ENCODE measurements around the gene ARMH3.

Gene ARMH3

DNA sequence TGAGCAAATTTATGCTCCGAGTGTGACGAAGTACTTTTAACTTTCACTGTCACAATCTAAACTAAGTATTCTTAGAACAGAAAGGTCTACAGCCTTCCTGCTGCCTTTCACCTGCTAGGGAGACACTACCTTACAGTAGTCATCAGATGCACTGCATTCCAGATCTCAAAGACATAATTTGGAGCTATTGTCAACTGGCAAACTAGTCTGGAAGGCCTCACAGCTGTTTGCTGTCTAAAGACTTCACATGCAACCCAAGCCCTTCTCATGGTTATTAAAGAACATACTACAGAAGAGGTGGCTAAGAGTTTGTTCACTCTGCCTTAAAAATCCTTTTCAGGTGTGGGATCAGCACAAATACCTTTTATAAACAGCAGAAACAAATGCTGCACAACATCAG lies 120.5 kb downstream of the ARMH3 start:
- no peak for DNase-seq

DNA sequence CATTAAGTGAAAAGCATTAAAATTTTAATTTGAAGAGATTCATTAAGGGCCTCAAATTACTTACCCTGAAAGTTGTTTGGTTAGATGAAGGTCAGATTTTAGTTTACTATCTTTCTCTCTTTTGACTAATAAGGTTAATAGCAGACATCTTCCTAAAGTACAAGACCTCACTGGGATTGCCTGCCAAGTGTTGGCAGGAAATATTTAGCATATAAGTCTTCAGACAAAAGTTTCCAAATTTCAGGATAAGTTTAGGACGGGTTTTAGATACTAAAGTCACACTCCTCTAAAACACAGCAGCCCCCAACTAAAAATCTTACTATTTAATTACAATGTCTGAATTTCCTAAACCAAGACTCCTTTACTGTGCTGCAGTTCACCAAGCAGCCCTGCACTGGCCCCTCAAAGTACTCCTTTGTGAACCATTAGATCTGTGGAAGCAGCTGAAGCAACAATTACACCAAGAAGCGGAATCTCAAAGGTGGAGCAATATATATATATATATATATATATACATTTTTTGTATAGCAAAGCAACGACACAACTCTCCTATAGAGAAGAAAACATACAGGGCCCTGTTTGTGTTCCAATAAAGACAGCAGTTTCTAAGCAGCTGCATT lies 121.2 kb downstream of the ARMH3 start:
- DNase-seq = no peak

- DNase-seq = no peak
These were observed 122.0 kb downstream of the ARMH3 start for GRCh38 chr10:101933976-101934375.

- no peak for DNase-seq
These were observed 123.8 kb downstream of the ARMH3 start for GRCh38 chr10:101932183-101932582.

- DNase-seq = no peak
These were observed 130.9 kb downstream of the ARMH3 start for GRCh38 chr10:101925027-101925426.

DNA sequence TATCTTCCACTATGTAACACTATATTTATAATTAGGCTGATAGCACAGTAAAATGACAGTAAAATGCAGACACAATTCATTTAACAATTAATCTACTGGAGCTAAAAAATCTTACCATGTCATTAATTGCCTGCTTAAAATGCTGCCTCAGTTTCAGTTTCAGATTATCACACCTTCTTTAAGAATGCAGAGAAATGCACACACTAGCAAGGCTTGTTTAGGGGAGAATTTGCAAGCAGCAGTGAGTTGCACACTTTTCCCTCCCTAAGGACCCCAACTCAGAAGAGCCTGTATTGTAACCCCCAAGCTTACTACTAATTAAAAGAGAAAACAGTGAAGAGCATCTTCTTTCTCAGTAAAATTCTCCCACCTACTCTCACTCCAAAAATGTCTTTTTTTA lies 132.7 kb downstream of the ARMH3 start:
- DNase-seq = no peak

DNA sequence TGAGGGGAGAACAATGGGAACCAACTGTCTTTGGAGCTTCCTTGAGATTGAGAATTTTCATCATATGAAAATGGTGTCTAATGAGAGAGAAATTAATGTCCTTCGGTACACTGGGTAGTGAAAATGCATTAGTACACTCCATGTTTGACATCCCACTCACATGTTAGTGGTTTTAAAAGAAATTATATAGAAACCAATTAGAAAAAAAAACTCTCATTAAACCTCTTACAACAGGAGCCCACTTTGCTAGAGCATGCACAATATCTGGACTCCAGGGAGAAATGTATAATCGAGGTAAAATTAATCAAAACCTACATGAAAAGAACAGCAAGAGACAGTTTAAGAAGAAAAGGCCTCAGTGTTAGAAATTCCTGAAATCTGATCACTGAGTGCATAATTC lies 133.1 kb downstream of the ARMH3 start:
- no peak for DNase-seq

- no peak for DNase-seq
These were observed 135.4 kb downstream of the ARMH3 start for GRCh38 chr10:101920546-101920945.

GRCh38 chr10:101919026-101919770 lies 136.8 kb downstream of the ARMH3 start:
- no peak for DNase-seq

DNA sequence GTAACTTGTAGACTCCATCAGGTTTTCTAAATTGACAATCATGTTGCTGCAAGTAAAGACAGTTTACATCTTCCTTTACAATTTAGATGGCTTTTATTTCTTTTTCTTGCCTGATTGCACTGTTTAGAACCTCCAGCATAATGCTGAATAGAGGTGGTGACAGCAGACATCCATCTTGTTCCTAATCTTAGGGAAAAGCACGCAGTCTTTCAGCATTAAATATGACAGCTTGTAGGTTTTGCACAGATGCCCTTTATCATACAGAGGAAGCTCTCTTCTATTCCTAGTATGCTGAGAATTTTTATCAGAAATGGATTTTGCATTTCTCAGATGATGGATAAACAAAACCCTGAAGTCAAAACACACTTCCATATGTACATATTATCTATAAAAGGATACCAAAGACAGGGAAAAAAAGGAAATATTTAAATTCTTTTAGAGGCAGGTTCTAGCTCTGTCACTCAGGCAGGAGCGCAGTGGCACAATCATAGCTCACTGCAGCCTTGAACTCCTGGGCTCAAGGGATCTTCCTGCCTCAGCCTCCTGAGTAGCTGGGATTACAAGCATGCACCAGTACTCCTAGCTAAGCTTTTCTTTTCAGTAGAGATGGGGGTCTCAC lies 143.3 kb downstream of the ARMH3 start:
- DNase-seq = no peak

GRCh38 chr10:101906586-101907183 lies 149.3 kb downstream of the ARMH3 start:
- no peak for DNase-seq

GRCh38 chr10:101905251-101905650 lies 150.7 kb downstream of the ARMH3 start:
- no peak for DNase-seq

DNA sequence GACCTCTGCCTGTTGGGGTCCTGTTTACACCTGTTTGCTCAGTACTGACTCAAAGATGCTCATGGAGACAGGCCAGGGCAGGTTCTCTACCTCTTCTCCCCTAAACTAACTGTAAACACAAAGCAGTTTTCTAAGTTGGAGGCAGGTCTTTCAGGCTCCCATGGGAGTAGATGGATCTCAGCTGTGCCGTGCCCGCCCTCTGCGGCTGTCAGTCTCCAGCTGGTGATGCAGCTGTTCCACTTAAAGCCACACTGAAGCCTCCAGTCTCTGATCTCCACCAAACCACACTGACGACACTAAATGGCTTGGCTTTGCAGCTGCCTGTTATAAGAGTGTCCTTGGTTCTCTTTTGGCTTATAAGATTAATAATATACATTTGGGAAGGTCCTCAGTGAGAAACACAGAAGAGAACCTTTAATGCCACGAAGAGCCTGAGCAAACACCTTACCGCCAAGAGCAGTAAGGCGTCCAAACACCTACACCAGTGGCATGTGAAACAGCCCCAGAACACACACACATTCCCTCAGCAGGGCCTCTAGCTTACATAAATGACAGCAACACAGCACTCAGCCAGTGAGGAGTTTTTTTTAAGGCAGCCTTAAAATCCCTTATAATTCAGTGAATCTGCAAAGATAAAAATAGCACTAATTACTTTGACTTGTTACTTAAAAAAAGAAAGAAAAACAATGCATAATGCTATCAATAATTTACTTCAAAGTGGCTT lies 152.0 kb downstream of the ARMH3 start:
- peak; percentile 41 for DNase-seq

- DNase-seq = no peak
These were observed 153.2 kb downstream of the ARMH3 start for GRCh38 chr10:101902820-101903145.

- no peak for DNase-seq
These were observed 153.7 kb downstream of the ARMH3 start for GRCh38 chr10:101902032-101902819.

DNA sequence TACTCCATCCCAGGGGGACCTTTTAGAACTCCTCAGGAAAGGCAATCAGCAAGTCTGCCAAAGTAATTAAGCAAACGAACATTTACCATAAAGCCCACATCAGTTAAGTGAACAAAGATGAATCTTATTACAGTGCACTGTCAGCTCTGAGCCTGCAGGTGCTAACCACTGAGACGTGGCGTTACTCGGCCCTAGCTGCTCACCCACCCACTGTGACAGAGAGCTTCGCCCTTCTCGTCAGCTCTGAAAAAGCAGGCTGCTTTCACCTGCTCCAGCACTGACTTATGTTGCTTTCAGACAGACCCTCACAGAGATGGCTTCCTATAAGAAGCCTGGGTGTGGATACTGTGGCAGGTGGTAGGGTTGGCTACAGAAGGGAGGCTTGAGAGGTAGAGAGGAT lies 154.6 kb downstream of the ARMH3 start:
- no peak for DNase-seq

DNA sequence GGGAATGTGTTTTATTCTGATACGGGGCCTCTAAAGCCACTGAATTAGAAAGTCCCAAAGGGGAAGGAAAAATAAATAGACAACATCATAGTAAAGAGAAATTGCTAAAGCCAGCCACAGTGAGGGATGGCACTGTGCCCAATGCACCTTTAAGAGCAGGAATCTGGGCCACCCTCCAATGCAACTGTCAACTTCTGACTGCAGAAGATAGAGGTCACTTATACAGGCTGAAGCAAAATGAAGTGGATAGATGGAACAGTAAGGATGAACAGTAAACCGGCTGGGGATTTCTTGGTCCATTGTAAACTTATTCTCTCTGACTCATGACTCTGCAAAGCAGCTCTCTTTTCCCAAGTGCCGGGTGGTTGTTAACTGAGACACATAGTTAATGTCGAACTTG lies 158.3 kb downstream of the ARMH3 start:
- DNase-seq = no peak

DNA sequence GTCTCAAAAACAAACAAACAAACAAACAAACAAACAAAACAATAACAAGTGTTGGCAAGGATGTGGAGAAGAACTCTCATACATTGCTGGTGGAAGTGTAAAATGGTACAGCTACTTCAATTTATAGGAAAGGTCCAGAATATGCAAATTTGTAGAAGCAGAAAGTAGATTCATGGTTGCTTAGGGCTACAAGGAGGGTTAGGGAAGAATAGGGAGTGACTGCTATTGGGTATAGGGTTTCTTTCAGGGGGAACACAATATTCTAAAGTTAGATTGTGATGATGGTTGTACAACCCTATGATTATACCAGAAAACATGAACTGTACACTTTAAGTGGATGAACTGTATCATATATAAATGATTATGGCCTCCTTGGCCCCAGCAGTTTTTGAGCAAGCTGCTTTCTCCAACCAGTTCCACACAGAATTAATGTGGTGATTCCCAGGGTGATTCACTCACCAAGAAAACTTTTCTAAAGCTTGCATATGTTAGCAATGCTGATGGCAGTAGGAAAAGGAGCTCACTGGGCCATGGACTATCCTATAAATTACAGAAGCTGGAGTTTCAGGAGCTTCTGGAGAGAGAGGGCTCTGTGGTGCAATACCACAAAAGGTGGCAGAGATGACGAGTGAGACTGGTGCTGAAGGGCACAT lies 159.6 kb downstream of the ARMH3 start:
- no peak for DNase-seq

DNA sequence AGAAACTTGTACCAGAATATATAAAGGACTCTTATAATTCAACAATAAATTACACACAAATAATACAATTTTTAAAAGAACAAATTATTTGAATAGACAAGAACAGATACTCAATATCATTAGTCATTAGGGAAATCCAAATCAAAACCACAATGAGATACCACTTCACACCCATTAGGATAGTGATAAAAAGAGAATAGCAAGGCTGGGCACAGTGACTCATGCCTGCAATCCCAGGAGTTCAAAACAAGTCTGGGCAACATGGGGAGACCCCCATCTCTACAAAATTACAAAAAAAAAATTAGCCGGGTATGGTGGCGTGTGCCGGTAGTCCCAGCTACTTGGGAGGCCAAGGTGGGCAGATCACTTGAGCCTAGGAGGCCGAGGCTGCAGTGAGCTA lies 160.2 kb downstream of the ARMH3 start:
- DNase-seq = no peak

- no peak for DNase-seq
These were observed 161.2 kb downstream of the ARMH3 start for GRCh38 chr10:101894742-101895141.

GRCh38 chr10:101894266-101894665 lies 161.7 kb downstream of the ARMH3 start:
- no peak for DNase-seq

GRCh38 chr10:101893510-101894120 lies 162.4 kb downstream of the ARMH3 start:
- DNase-seq = no peak
